Measurements from ENCODE around the gene SLC48A1. TPM values are rescaled to one million over a fixed set of nuclear protein-coding genes. Genes with fewer than 3 reads are reported as not detected.

Gene SLC48A1
- polyA plus RNA-seq, 3 donors, result 9.4 to 19.6 (median 15.8) TPM

GRCh38 chr12:47734725-47735480 lies 38.1 kb upstream of the SLC48A1 start:
- Histone ChIP-seq H3K4me1 (ENCODE audit: control insufficient read depth in 1 of 2, insufficient read depth in 2 of 2, low read length in 2 of 2) (peaks cover 22 to 33% of the 10 kb centered on the region in 2 donors), H4K20me1 (ENCODE audit: insufficient read depth, low read length) (no peaks in the 10 kb centered on the region), H3K9ac (ENCODE audit: insufficient read depth, low read length, poor library complexity, severe bottlenecking) (no peak overlapping the region), H3K27me3 (ENCODE audit: control insufficient read depth in 2 of 2, insufficient read depth in 2 of 2, low read length in 2 of 2) (no peaks in the 10 kb centered on the region), H3K27ac (ENCODE audit: low read depth in 1 of 2, low read length in 2 of 2) (no peak overlapping the region), H2AFZ (ENCODE audit: insufficient read depth, low read depth, low read length, poor library complexity, severe bottlenecking) (no peak overlapping the region), H3K4me3 (replicated peaks in 1 of 3; ENCODE audit: low read depth in 2 of 3, low read length in 3 of 3) (no peak overlapping the region), H3K4me2 (replicated peaks; ENCODE audit: extremely low read depth, low read length, poor library complexity, severe bottlenecking) (no peak overlapping the region), H3K79me2 (ENCODE audit: insufficient read depth, low read length) (no peaks in the 10 kb centered on the region), H3K9me3 (replicated peaks in 1 of 2; ENCODE audit: control insufficient read depth in 1 of 2, insufficient read depth in 1 of 2, low read length in 2 of 2) (no peaks in the 10 kb centered on the region), H3K36me3 (replicated peaks in 1 of 2; ENCODE audit: control insufficient read depth in 1 of 2, insufficient read depth in 2 of 2, low read length in 2 of 2) (no peaks in the 10 kb centered on the region)
- H3K27me3 Mint-ChIP-seq (ENCODE audit: low read depth in 3 of 3), result peaks cover 3 to 11% (median 5%) of the 10 kb centered on the region in 3 donors
- peaks cover 37% of the 10 kb centered on the region for H3K4me1 Mint-ChIP-seq
- no peaks in the 10 kb centered on the region for H3K9me3 Mint-ChIP-seq
- 89% methylated on average over 10 of the region's 12 CpGs for WGBS (ENCODE audit: insufficient coverage)
- H3K27ac Mint-ChIP-seq, result peak overlapping the region in 1 of 7 donors; percentile 18
- no peak for TF ChIP-seq CTCF (IDR thresholded peaks at IDR 0.05)
- no peak for DNase-seq
- H3K4me3 Mint-ChIP-seq, result no peak overlapping the region
- intact Hi-C loops (cut with micrococcal nuclease), result no loop called here
- H3K36me3 Mint-ChIP-seq, result peaks cover 0 to 2% of the 10 kb centered on the region in 2 donors

GRCh38 chr12:47735649-47736048 lies 37.4 kb upstream of the SLC48A1 start:
- Mint-ChIP-seq H3K4me3 (no peak overlapping the region), H3K36me3 (peaks cover 0 to 2% of the 10 kb centered on the region in 2 donors), H3K4me1 (peaks cover 44% of the 10 kb centered on the region), H3K9me3 (peaks cover 0 to 1% (median 0%) of the 10 kb centered on the region in 7 donors), H3K27ac (no peak overlapping the region), H3K27me3 (ENCODE audit: low read depth in 3 of 3) (peaks cover 5 to 11% (median 7%) of the 10 kb centered on the region in 3 donors)
- no peak for TF ChIP-seq CTCF (IDR thresholded peaks at IDR 0.05)
- Histone ChIP-seq H3K27me3 (ENCODE audit: control insufficient read depth in 2 of 2, insufficient read depth in 2 of 2, low read length in 2 of 2) (no peaks in the 10 kb centered on the region), H3K36me3 (replicated peaks in 1 of 2; ENCODE audit: control insufficient read depth in 1 of 2, insufficient read depth in 2 of 2, low read length in 2 of 2) (no peaks in the 10 kb centered on the region), H2AFZ (ENCODE audit: insufficient read depth, low read depth, low read length, poor library complexity, severe bottlenecking) (no peak overlapping the region), H3K4me1 (ENCODE audit: control insufficient read depth in 1 of 2, insufficient read depth in 2 of 2, low read length in 2 of 2) (peaks cover 29 to 41% of the 10 kb centered on the region in 2 donors), H3K4me2 (replicated peaks; ENCODE audit: extremely low read depth, low read length, poor library complexity, severe bottlenecking) (no peak overlapping the region), H3K9me3 (replicated peaks in 1 of 2; ENCODE audit: control insufficient read depth in 1 of 2, insufficient read depth in 1 of 2, low read length in 2 of 2) (no peaks in the 10 kb centered on the region), H3K27ac (ENCODE audit: low read depth in 1 of 2, low read length in 2 of 2) (no peak overlapping the region), H3K79me2 (ENCODE audit: insufficient read depth, low read length) (no peaks in the 10 kb centered on the region), H3K4me3 (replicated peaks in 1 of 3; ENCODE audit: low read depth in 2 of 3, low read length in 3 of 3) (no peak overlapping the region), H3K9ac (ENCODE audit: insufficient read depth, low read length, poor library complexity, severe bottlenecking) (no peak overlapping the region), H4K20me1 (ENCODE audit: insufficient read depth, low read length) (no peaks in the 10 kb centered on the region)
- WGBS (ENCODE audit: insufficient coverage), result 95% methylated on average over 10 of the region's 11 CpGs
- no peak for DNase-seq
- intact Hi-C loops (cut with micrococcal nuclease), result no loop called here

Data from CD14-positive monocyte (primary cell).